ENCODE data around the gene KCNC3.

KCNC3 gene

DNA sequence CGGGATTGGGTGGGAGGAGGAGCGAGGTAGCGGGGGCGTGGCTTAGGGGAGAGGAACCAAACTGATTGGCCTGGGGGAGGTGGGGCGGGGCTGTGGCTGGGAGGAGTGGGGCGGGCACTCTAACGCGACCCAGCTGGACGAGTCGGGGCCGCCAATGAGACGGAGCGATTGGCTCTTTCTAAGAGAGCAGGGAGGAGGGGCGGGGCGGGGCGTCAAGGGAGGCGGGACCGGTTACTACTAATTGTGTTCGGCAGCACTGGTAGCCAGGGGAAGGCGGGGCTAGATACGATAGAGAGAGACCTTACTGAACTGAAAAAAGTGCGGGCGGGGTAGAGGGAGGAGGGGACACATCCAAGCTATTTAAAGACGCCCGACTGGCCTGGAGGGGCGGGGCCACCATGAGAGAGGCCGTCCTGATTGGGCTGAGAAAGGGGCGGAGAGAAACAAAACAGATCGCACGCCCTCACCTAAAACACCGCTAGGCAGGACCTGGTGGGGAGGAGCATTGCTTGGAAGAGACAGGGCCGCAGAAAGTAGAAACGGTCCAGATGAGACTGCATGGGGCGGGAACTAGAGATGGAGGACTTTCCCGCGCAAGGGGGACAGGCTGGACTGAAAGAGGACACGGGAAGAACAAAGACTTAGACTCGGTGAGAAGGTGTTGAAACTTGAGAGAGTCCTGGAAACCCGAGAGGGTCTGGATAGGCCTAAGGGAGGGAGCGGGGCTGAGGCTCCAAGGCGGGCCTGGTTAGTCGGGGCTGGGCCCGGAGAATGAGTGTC lies at the start of gene KCNC3:
Gene KCNC3, minus strand, starts transcription at position 232 of the 780 bp plus-strand sequence. CDS start 295 bp downstream, outside the sequence.
- in situ Hi-C loops (cut with MboI; ENCODE audit: low sequenced_read_pairs): no loop called here

DNA sequence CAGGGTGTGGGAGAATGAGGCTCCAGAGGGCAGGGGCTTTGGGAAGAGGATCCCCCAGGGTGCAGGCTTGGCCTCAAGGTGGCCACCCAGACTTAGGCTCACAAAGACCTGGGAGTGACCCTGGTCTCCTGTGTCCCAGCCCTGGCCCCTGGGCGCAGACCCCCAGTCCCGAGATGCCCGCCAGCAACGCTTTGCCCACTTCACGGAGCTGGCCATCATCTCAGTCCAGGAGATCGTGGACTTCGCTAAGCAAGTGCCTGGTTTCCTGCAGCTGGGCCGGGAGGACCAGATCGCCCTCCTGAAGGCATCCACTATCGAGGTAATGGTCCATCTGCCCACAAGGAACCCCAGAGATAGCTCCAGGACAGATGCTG lies 49.7 kb upstream of the KCNC3 start:
- in situ Hi-C loops (cut with MboI; ENCODE audit: low sequenced_read_pairs): no loop called here

DNA sequence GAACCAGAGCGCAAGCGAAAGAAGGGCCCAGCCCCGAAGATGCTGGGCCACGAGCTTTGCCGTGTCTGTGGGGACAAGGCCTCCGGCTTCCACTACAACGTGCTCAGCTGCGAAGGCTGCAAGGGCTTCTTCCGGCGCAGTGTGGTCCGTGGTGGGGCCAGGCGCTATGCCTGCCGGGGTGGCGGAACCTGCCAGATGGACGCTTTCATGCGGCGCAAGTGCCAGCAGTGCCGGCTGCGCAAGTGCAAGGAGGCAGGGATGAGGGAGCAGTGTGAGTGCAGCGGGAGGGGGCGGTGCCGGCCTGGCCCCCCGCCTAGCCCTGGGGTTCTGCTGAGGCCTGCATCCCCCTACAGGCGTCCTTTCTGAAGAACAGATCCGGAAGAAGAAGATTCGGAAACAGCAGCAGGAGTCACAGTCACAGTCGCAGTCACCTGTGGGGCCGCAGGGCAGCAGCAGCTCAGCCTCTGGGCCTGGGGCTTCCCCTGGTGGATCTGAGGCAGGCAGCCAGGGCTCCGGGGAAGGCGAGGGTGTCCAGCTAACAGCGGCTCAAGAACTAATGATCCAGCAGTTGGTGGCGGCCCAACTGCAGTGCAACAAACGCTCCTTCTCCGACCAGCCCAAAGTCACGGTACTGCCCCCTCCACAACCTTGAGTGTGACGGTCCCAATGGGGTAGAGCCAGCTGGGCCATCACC lies 49.1 kb upstream of the KCNC3 start:
- in situ Hi-C loops (cut with MboI; ENCODE audit: low sequenced_read_pairs): no loop called here

DNA sequence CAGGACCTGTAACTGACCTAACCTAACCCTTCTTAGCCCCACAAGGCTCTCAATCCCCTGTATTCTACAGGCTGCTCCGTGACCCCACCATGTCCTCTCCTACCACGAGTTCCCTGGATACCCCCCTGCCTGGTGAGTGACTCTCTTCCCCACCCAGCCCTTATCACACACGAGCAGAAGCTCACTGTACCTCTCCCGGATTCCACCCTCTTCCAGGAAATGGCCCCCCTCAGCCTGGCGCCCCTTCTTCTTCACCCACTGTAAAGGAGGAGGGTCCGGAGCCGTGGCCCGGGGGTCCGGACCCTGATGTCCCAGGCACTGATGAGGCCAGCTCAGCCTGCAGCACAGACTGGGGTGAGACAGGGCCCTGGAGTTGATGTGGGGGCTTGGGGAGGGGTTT lies 48.3 kb upstream of the KCNC3 start:
- in situ Hi-C loops (cut with MboI; ENCODE audit: low sequenced_read_pairs): no loop called here

DNA sequence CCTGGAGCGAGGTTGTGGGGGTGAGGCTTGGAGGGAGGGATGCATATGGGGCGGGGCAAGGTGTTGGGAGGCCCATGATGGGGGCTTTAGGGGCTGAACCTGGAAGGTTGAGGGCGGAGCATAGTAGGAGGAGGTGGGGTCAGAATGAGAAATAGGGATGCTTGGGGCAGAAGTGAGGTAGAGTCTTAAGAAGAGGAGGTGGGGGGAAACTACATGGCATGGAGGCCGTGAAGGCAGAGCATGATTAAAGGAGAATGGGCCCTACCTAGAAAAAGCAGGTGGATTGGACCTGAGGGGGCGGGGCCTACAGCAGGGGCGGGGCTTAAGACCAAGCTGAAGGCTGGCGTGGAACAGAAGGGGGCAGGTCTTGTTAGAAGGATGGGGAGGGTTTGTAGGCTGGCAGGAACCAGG lies 47.9 kb upstream of the KCNC3 start:
- in situ Hi-C loops (cut with MboI; ENCODE audit: low sequenced_read_pairs): no loop called here

DNA sequence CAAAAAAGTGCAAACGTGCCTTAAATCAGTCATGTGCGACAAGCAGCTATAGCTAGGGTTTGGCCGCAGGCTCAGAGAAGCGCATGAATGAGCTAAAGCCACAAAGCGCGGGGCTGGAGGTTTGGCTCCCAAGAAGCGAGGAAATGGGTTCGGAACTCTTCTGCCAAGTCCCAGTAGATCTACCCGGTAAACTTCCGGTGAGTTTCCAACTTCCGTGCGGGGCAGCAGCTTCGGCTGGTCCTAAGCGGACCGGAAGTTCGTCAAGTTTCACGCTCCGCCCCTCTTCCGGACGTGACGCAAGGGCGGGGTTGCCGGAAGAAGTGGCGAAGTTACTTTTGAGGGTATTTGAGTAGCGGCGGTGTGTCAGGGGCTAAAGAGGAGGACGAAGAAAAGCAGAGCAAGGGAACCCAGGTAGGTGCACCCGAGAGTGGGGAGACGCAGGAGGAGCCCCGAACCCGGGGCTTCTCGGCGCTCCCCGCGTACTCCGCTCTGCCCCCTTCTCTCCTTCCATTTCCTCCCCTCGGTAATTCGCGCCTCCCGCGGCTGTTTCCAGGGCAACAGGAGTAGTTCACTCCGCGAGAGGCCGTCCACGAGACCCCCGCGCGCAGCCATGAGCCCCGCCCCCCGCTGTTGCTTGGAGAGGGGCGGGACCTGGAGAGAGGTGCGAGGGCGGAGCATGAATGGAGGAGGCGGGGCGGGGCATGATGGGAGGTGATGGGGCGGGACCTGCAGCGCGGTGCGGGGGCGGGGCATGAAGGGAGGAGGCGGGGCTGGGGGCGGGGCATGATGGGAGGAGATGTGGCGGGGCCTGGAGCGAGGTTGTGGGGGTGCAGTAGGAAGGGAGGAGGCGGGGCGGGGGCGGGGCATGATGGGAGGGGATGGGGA lies 47.2 kb upstream of the KCNC3 start, which contains the start of gene NR1H2:
Gene NR1H2, plus strand, starts transcription at position 292 of the 885 bp plus-strand sequence. CDS start 1,149 bp downstream, outside the sequence.
- in situ Hi-C loops (cut with MboI; ENCODE audit: low sequenced_read_pairs): no loop called here

DNA sequence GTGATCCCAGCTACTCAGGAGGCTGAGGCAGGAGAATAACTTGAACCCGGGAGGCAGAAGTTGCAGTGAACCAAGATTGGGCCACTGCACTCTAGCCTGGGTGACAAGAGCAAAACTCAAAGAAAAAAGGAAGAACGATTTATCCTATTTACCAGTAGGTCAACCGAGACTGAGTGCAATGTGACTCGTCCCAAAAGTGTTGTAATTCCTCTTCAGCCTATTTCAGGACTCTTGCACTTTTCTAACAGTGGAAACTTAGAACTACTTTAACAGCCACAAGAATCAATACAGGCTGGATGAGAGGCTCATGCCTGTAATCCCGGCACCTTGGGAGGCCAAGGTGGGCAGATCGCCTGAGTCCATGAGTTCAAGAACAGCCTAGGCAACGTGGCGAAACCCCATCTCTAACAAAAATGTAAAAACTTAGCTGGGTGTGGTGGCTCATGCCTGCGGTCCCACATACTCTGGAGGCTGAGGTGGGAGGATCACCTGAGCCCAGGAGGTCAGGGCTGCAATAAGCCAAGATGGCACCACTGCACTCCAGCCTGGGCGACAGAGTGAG lies 42.8 kb upstream of the KCNC3 start:
- in situ Hi-C loops (cut with MboI; ENCODE audit: low sequenced_read_pairs): no loop called here

DNA sequence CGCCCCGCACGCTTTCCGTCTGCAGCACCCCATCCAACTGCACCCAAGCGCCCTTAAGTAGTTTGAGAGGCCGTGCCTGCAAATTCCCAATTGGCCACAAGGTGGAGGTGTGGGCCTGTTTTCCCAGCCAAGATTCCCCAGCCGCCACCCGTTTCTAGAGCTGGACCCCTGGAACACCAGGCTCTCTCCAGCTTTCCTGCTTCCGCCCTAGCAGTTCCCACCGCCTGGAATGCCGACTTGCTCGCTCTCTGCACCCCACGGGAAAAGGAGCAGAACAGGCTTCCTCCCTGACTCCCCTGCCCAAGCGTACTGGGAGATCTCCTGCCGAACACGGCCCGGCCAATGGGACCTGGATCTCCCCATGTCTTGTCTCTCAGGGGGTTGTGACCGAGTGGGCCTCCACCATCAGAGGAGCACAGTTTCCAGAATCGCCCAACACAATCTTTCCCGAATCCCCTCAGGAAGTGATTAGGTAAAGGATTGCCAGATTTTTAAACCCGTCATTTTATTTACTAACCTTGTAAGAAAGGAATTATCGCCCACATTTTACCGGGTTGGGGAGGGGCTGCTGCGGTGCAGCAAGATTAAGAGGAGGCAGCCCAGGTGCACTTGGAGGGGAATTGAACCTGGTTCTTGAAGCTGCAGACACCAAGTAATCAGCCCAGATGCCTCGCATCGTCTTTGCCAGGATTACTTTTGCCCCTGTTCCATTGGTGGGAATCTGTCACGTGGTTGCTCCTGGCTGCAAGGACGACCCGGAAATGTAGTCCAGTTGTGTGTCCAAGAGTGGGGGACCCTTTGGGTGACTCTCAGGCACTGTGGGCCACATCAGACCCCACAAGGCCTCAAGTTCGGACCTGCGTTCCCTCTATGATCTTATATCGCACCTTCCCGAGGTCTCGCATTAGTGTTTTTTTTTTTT lies 39.7 kb upstream of the KCNC3 start:
- in situ Hi-C loops (cut with MboI; ENCODE audit: low sequenced_read_pairs): loop anchor here (5.0 kb wide), 1 partner anchor 93 kb away; no protein-coding TSS in a partner anchor

DNA sequence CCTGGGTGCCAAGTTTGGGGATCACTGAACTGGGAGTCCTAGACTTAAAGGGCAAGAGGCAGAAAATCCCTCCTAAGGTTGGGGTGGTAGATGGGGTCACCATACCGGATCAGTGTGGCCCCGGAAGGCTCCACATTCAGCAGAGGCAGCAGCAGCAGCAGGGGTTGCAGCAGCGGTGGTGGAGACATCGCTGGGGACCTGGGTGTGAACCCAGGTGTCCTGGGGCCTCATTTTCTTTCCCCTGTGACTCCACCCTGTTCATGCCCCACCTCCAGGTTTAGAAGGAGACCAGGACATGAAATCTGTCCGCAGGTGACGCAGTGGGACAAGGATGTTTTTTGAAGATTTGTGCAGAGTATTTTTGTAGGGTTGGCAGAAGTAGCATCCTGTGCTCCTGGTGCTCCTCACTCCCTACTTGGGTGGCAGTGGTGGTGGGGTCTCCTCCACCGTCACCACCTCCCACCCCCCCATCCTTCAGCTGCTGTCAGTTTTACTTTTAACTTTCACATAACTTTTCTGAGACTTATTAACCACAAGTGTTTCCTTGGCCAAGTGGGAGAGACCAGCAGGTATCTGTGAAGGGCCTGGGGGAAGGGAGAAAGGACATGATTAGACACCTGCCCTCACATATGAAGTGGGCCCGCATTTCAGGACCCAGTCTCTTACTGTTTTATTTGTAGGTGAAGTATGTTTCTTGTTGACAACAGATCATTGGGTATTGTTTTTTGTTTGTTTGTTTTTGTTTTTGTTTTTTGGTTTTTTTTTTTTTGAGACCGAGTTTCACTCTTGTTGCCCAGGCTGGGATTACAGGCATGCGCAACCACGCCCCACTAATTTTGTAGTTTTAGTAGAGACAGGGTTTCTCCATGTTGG lies 36.5 kb upstream of the KCNC3 start, which contains the start of gene NAPSA:
Gene NAPSA, minus strand, starts transcription at position 206 of the 873 bp plus-strand sequence. Its CDS starts 18 bp downstream, at position 188.
- in situ Hi-C loops (cut with MboI; ENCODE audit: low sequenced_read_pairs): loop anchor here (5.0 kb wide), 1 partner anchor 97 kb away; no protein-coding TSS in a partner anchor

DNA sequence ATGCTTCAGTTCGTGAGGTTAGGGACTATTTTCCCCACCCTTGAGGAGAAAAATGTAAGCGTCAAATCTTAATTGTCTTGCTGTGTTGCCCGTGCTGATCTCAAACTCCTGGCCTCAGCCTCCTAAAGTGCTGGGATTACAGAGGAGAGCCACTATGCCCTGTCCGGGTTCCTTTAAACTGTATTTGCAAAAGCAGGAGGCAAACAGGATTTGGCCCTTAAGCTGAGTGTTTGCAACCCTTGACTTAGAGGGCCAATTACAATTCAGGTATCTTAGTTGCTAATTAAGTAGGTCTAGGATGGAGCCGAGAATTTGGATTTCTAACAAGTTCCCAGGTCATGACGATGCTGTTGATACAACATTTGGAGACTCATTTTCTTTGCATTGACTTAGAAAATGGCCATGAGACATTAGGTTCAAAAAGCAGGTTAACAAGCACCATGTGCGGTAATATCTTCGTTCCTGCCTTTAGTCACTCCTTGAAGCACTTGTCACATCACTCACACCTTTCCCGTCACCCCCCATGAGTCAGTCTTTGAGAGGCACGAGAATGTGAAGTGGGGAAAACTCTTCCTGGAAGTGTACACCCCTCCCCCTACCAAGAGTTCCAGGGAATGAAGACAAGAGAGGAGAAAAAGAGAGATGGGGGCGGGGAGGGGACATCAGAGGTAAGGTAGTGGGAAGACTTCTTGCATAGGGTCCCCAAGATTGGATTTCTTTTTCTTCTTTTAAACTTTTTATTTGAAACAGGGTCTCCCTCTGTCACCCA lies 33.7 kb upstream of the KCNC3 start:
- in situ Hi-C loops (cut with MboI; ENCODE audit: low sequenced_read_pairs): no loop called here

DNA sequence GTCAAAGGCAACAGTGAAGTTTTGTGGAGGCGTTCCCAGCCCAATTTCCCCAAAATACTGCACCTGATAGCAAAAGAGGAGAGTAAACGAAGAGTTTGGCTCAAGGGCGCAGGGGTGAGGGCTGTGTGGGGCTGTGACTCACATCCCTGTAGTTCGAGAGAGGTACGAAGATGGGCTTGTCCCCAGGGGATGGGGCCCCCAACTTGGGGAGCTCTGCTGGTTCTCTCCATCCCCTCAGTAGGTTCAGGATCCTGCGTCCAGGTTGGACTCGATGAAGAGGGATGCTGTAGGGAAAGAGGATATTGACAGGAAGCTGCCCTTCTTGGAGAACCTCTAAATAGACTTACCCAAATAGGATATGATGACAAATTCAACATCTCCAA lies 32.8 kb upstream of the KCNC3 start:
- in situ Hi-C loops (cut with MboI; ENCODE audit: low sequenced_read_pairs): no loop called here

DNA sequence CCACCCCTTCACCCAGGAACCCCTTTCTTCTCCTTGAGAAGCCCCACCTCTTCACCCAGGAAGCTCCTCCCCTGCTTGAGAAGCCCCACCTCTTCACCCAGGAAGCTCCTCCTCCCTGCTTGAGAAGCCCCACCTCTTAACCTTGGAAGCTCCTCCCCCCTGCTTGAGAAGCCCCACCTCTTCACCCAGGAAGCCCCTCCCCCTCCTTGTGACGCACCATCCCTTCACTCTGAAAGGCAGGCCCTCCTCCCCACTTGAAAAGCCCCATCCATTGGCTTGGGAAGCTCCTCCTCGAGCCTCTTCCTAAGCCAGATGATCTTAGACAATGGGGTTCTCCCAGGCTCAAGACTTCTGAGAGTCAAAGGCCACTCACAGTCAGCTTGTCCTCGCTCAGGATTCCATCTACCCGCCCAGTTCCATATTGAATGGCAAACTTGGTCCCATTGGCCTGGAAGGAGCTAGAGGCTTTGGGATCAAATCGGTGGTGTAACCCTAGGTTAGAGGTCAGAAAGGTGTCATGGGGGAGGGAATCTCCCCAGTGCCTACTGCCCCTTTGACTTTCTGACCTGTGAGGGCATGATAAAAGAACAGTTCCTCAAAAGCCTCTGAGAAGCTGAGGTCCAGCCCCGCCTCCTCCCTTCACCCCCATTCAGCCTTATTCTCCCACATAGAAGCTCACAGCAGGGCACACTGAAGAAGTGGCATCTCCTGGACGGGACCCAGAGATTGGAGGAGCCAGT lies 32.3 kb upstream of the KCNC3 start:
- in situ Hi-C loops (cut with MboI; ENCODE audit: low sequenced_read_pairs): no loop called here

DNA sequence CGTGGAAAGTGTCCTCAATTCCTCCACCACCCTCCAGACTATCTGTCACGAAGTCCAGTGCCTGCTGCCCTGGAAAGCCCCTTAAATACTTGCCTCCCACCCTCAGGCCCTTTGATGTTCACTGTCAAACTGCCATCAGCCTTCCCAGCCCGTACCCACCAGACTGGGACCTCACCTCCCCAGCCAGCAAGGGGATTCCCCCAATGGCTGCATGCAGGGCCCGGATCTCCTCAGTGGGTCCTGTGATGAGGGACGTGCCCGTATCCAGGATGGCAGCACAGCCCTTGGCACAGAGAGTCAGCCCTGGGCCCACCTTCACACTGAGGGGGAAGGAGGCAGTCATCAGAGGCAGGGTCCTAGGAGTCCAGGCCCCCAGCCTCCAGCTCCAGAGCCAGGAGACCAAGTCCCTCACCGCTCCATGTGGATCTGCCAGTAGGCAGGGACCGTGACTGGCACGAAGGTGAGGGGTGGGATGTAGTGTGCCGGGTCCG lies 30.2 kb upstream of the KCNC3 start:
- in situ Hi-C loops (cut with MboI; ENCODE audit: low sequenced_read_pairs): loop anchor here (10.0 kb wide), 1 partner anchor 425 kb away; no protein-coding TSS in a partner anchor

DNA sequence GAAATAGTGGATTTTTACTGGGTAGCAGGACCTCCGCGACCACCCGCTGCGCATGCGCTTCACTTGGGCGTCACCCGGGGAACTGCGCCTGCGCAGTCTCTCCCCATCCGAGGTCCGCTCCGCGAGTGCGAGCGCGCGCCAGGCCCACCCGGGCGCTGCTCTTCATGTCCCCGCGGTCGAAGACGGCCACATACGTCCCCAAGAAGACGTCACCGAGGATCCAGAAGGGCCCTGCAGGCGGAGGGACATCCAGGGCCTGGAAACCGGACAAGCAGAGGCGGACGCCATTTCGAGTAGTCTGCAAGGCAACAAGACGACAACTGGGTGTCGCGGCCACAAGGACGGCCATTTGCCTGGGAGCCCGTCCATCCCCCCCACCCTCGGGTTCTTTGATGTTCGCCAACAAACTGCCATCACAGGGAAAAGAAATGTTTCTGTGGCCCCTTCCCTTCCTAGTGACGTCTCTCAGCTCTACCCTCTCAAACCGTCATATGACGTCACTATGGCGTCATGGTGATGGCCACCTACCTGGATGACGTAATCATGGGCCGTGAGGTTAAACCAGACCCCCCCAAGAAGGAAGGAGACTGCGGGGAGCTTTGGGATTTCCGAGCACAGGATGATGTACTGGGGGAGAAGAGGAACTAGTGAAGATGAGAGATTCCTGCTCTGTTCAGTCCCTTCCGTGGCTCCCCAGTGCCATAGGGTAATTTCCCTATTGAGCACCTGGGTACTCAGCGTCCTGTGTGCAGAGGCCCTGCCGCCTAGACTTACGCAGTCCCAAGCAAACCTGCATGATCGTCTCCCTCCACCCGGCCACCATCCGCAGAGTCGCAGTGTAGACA lies 29.5 kb upstream of the KCNC3 start:
- in situ Hi-C loops (cut with MboI; ENCODE audit: low sequenced_read_pairs): loop anchor here (10.0 kb wide), 1 partner anchor 426 kb away; no protein-coding TSS in a partner anchor

DNA sequence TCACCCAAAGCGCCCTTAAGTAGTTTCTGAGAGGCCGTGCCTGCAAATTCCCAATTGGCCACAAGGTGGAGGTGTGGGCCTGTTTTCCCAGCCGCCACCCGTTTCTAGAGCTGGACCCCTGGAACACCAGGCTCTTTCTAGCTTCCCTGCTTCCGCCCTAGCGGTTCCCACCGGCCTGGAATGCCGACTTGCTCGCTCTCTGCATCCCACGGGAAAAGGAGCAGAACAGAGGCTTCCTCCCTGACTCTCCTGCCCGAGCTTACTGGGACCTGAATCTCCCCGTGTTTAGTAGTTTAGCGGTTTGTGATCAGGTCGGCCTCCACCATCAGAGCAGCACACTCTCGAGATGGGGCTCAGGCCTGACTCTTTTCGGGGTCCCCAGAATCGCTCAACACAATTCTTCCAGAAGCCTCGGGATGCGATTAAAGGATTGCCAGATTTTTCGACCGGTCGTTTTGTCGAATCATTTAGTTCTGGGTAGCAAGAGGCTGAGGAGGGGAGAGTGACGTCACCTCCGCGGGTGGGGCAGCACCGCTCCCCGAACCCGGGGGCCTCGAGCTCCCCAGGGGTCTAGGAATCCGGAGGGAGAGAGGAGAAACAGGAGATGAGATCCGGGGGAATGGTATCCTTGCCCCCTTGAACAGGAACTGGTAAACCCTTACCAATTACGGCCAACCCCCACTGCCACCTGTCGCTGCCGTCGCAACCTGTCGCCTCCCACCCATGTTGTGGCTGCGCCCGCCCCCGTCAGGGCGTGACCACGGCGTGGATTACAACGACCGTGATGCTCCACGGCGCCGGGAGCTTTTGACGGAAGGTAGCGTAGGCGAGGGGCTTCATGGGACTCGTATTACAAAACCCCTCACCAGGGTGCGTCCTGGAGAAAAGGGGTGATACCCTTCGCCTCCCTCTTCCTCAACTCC lies 28.3 kb upstream of the KCNC3 start:
- in situ Hi-C loops (cut with MboI; ENCODE audit: low sequenced_read_pairs): loop anchor here (10.0 kb wide), 1 partner anchor 427 kb away; no protein-coding TSS in a partner anchor
